ENCODE measurements around the gene PCID2. TPM values are rescaled to one million over a fixed set of nuclear protein-coding genes. Genes with fewer than 3 reads are reported as not detected.

PCID2 gene
- total RNA-seq, 1 donor from 2014 or later, result 53.4 TPM

DNA sequence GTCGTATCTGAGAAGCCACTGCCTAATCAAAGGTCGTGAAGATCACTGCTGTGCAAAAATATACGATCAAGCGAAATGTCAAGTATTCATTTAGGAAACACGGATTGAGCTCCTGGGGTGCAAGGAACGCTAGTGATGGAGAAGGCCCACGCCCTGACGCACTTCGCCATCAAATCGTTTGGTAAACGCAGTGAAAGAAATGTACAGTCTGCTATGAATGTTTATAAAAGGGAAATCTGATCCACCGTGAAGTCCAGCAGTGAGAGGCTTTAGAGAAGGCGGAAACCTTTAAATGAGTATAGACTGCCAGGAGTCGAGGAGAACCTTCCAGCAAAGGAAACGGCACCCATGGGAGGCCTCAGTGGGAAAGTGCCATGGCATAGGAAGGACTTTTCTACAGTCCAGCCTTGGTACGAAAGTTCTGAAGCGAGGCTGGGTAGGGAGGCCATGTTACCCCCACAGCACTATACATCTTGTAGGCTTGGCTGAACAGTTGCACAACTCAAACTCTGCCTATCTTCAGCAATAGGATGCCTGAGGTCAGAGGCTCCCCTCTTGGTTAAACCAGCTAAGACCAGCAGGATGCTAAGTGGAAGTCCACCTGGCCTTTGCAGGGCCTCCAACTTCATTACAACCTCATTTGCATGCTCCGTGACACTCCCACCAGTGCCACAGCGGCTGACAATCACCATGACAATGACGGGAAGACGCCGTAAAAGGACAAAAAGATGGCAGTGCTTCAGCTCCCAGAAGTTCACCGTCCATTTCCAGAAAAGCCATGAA, 20.4 kb downstream of the PCID2 start:
- DNase-seq (ENCODE audit: low read depth, low spot score), result no peak

DNA sequence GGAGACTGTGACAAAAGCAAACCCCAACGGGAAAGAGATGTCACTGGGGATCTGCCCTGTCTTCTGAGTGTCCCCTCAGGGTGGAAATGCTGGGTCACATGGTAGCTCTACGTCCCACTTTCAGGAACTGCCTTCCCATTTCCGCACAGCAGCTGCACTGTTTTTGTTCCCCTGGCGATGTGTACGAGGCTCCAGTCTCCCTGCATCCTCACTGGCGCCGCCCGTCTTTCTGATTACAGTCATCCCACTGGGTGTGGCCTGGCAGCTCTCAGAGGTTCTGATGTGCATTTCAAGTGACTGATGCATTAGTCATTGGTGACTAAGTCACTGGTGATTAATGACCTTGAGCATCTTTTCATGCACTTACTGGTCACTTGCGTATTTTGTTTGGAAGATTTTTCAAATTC, 21.2 kb downstream of the PCID2 start:
- peak; percentile 97 for DNase-seq (ENCODE audit: low read depth, low spot score)

GRCh38 chr13:113186061-113186900, 22.2 kb downstream of the PCID2 start:
- no peak for DNase-seq (ENCODE audit: low read depth, low spot score)

DNA sequence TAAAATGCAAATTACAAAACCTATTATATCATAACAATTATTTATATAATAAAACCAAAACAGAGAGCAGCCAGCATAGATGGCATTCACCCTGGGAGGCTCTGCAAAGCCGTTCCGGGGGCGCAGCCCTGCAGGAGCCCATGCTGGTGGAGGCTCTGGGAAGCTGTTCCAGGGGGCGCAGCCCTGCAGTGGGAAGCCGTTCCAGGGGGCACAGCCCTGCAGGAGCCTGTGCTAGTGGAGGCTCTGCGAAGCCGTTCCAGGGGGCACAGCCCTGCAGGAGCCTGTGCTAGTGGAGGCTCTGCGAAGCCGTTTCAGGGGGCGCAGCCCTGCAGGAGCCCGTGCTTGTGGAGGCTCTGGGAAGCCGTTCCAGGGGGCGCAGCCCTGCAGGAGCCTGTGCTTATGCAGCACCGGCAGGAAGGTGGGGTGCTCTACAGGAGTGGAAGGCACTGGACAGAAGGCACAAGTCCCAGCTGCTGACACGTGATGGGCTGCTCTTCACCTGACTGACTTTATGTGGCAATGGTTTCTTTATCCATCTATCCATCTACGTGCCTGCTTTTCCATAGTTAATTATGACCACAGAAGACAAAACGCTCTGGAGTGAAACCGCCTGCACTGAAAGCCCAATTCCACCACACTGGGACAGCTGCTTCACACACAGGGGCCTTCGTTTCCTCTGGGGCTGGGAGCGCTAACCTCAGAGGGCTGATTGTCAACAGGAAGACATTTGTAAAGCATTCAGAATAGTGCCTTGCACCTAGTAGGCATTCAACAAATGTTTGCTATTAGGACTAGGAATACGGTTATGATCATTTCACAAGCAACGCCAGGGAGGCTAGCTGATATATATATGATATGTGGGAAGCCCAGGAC, 23.7 kb downstream of the PCID2 start:
- DNase-seq (ENCODE audit: low read depth, low spot score), result no peak

DNA sequence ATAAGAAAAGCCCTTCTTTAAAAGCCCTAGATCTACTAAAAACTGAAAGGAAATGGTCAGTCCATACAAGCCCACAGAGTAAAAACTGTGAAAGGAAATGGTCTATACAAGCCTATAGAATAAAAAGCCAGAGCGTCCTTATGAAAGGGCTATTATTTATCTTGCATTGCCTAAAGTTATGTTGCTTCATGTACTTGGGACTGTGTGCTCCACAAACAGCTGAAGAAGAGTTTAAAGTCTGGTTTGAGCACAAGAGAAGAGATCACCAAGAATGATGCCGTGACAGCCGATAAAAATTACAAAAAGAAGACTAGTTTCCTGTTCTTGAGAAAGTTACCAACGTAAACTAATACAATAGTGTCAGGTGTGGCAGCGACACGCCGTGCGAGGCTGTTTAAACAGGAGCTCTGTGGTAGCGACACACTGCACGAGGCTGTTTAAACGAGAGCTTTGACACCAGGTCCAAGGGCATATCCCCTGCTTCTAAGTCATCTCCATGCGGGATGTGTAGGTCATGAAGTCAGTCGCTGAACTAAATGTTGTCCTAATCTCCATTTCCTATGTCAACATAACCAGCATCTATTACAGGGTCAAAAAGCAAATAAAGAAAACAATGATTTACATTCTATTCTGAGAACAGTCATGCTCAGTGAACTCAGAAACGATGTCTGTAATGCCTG, 24.9 kb downstream of the PCID2 start:
- DNase-seq (ENCODE audit: low read depth, low spot score), result no peak

- DNase-seq (ENCODE audit: low read depth, low spot score), result no peak
Measured at GRCh38 chr13:113182046-113182445, 26.4 kb downstream of the PCID2 start.

- DNase-seq (ENCODE audit: low read depth, low spot score), result no peak
Measured at GRCh38 chr13:113179374-113180230, 28.9 kb downstream of the PCID2 start.

DNA sequence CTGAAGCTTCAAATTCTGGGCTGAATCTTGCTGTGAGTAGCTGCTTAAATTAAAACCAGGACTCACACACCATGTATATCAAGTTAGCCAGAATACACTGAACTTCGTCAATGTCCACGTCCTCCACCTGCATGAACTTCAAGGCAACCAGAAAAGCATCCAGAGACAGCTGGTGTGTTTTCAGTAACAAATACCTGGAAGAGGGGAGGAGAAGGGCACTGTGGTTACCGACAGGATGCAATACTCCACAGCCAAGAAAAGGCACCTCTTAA, 29.6 kb downstream of the PCID2 start:
- DNase-seq (ENCODE audit: low read depth, low spot score), result no peak

- no peak for DNase-seq (ENCODE audit: low read depth, low spot score)
Measured at GRCh38 chr13:113178070-113178895, 30.2 kb downstream of the PCID2 start.

- no peak for DNase-seq (ENCODE audit: low read depth, low spot score)
Measured at GRCh38 chr13:113176822-113177221, 31.6 kb downstream of the PCID2 start.

DNA sequence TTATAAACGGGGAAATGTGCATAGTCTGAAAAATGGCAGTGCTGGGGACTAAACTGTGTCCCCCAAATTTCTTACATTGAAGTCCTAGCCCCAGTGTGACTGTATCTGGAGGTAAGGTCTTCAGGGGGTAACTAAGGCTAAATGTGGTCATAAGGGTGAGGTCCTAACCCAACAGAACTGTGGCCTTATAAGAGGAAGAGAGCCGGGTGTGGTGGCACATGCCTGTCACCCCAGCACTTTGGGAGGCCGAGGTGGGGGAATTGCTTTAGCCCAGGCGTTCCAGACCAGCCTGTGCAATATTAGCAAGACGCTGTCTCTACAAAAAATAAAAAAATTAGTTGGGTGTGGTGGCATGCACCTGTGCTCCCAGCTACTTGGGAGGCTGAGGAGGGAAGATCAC, 32.2 kb downstream of the PCID2 start:
- DNase-seq (ENCODE audit: low read depth, low spot score), result no peak

GRCh38 chr13:113172419-113172926, 36.0 kb downstream of the PCID2 start:
- DNase-seq (ENCODE audit: low read depth, low spot score), result no peak

GRCh38 chr13:113171250-113172125, 37.0 kb downstream of the PCID2 start:
- no peak for DNase-seq (ENCODE audit: low read depth, low spot score)

DNA sequence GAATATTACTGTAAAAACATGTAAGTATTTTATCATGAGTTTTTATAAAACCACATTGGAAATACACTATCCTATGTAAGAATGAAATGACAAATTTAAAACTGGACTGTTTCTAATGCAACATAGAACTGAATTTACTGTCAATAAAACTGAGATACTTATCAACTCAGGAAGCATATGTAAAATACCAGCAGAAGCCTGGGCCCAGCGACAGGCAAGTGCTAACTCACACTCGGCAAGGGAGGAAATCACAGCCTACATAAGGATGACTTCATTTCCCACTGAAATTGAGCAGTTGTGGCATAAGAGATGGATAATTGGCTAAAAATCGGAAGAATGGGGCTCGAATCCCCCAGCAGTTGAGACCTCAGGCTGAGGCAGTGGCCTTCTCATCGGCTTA, 38.0 kb downstream of the PCID2 start:
- DNase-seq (ENCODE audit: low read depth, low spot score), result peak; percentile 68

DNA sequence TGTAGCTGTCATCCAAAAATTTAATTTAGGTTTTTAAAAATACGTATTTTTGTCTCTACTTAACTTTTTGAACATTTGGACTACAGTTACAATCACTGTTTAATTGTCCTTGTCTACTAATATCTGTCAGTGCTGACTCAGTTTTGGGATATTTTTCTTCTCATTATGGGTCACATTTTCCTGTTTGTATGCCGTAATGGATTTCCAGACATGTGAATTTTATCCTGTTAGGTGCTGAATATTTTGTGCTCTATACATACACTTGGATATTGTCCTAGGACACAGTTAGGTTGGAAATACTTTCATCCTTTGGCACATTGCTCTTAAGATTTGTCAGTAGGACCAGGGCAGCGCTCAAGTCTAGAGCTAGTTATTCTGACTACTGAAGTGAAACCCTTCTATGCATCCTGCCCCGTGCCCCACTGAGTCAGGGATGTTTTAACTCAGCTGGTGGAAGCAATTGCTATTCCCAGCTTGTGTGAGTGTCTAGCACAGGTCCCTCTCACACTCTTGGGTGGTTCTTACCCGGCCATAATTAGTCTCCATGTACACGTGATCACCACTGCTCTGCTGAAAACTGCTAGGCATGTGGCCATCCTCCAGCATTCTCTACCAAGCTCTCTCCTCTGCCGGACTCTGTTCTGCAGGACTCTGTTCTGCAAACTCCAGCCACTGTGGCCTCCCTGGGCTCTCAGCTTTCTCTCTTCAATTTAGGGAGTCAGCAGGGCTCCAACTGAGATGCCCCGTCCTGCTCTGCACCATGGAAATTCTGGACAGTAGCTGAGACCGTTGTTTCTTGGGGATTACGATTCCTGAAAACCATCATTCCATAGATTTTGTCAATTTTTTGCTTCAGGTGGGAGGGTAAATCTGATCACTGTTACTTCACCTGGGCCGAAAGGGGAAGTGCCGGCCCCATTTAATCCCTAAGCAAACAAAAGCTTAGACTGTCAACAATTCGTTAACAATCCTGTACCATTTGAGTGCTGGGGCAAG, 38.9 kb downstream of the PCID2 start:
- DNase-seq (ENCODE audit: low read depth, low spot score), result no peak

GRCh38 chr13:113168211-113168610, 40.3 kb downstream of the PCID2 start:
- DNase-seq (ENCODE audit: low read depth, low spot score), result no peak

DNA sequence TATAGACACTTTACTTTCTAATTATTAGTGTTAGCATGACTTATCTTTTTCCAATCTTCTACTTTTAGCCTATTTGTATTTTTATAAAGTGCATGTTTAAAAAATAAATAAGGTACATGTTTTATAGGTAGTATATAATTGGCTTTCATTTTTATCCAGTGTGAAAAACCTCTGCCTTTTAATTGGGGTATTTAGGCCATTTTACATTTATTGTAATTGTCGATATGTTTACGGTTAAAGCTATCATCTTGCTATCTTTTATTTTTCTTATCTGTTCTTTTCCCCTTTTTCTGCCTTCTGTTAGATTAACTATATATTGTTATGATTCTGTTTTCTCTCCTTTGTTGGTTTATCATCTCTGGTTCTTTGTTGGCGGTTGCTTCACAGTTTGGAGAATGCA, 40.9 kb downstream of the PCID2 start:
- no peak for DNase-seq (ENCODE audit: low read depth, low spot score)

Measured in pulmonary artery endothelial cell (primary cell).